Activated CD8-positive, alpha-beta memory T cell treated with anti-CD3 and anti-CD28 coated beads, Interleukin-2, amount 50 U/mL, for 1 hour (primary cell): ENCODE measurements around the gene CNDP1.
"Not testable (repeated sequence)": the region's sequence is repeated elsewhere in the genome, so short reads cannot be mapped to it uniquely, and the experiment has no call there.

Experiments used
- DNase-seq: peaks from one replicate; pipeline ENCODE4 v3.0.0-alpha.2; 2020; ENCODE audit errors: extremely low read depth

The CNDP1 gene

GRCh38 chr18:74534150-74534969, at the start of gene CNDP1:
Gene CNDP1 (plus strand): TSS chr18:74534500. CDS start chr18:74534668, 168 bp downstream.
- DNase-seq: no peak

GRCh38 chr18:74486119-74486849, 48.0 kb upstream of the CNDP1 start:
- no peak for DNase-seq

DNA sequence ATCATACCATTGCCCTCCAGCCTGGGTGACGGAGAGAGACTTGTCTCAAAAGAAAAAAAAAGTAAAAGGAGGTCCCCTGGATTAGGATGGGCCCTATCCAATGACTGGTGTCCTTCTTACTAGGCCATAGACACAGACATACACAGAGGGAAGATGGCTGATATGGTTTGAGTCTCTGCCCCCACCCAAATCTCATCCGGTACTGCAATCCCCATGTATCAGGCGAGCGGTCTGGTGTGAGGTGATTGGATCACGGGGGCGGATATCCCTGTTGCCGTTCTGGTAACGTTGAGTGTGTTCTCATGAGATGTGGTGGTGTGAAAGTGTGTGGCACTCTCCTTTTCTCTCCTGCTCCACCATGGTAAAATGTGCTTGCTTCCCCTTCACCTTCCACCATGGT, 45.9 kb upstream of the CNDP1 start:
- no peak for DNase-seq

DNA sequence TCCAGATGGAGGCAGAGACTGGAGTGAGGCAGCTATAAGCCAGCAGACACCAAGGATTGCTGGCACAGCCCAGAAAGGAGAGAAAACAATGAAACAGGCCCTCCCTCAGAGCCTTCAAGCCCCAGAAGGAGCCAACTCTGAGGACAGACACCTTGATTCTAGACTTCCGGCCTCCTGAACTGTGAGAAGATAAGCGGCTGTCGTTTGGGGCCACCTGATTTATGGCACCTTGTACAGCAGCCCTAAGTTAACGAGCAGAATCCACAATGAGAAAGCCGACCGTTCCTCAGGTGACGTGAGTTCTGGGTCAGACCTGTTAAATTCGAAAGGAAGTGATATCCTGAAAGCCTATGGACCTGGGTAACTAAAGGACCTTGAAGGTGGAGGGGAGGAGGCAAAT, 45.4 kb upstream of the CNDP1 start:
- no peak for DNase-seq

- no peak for DNase-seq
Measured at GRCh38 chr18:74489676-74490075, 44.6 kb upstream of the CNDP1 start.

DNA sequence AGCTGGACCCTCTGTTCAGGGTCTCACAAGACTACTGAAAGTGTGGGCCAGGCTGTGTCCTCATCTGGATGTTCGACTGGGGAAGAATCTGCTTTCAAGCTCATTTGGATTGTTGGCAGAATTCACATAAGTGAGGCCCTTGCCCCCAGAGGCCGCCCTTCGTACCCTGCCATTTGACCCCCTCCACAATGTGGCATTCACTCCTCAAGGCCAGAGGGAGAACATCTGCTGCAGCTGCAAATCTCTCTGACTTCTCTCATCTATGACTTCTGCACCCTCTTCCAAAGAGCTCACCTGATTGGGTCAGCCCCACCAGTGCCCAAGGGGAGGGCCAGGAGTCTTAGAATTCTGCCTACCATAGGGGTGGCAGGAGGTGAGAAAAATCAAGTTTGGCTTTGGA, 42.0 kb upstream of the CNDP1 start:
- no peak for DNase-seq

GRCh38 chr18:74493689-74494088, 40.6 kb upstream of the CNDP1 start:
- DNase-seq: peak; percentile 45

GRCh38 chr18:74494514-74494913, 39.8 kb upstream of the CNDP1 start:
- no peak for DNase-seq

GRCh38 chr18:74495581-74496507, 38.5 kb upstream of the CNDP1 start, which contains the start of gene CNDP2:
Gene CNDP2 (plus strand): TSS chr18:74496363. CDS start chr18:74499974, 3,611 bp downstream.
- peak; percentile 95 for DNase-seq

DNA sequence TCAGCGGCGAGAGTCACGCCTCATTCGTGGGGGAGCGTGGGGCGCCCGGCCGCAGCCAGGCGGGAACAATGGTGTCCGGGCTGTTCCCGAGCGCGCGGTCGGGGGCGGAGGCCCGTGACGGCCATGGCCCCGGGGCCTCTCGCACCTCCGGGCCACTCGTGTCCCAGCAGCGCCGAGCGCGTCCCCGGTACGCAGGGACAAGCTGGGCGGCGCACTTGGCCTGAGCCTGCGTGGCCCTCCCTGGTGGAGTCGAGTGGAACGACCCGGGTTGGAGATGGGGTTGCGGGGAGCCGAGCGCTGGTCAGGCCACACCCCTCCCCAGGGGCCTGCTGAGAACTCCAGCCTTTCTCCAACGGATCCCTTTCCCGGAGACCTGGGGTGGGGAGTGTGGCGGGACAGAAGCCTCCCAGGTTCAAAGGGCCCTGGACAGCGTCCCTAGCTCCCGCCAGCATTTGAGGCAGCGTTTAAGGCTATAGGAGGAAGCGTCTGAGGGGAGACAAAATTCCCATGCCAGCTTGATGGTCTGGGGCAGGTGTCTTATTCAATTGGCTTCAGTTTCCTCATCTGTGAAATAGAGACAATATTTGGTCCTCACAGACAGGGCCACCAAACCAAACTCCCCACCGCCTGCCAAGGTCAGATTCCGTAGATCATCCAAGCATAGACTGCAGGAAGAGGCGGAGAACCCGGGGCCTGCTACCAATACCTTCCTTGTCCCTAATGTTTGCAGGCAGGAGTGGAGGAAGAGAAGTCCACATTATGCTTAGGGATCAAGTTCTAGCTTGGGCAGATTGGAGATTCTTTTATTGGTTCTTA, 37.6 kb upstream of the CNDP1 start:
- no peak for DNase-seq

DNA sequence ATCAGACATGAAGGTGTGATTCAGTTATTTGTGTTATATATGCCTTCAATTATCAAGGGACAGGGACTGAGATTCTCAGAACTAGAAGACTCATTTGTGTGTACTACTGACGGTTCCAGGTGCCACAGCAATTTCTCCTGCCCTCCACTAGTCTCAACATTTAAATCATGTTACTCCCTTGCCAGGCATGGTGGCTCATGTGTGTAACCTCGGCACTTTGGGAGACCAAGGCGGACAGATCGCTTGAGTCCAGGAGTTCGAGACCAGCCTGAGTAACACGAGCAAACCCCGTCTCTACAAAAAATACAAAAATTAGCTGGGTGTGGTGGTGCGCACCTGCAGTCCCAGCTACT, 37.0 kb upstream of the CNDP1 start:
- no peak for DNase-seq

DNA sequence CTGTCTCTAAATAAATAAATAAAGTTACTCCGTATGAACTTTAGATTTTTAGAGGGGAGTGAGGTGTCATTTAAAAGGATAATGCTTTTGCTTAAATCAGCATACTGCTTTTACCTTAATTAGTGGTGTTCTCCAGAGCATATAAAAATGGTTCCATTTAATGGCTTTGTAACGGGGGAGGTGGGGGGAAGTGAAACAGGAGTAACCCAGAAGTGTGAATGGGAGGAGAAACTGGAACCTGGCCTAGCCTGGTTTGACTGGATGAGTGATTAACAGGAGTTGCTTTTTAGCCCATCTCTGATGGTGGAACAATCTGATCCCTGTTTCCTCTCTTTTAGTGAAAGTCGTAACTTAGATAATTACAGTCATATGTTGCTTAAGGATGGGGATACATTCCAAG, 36.5 kb upstream of the CNDP1 start:
- no peak for DNase-seq

DNA sequence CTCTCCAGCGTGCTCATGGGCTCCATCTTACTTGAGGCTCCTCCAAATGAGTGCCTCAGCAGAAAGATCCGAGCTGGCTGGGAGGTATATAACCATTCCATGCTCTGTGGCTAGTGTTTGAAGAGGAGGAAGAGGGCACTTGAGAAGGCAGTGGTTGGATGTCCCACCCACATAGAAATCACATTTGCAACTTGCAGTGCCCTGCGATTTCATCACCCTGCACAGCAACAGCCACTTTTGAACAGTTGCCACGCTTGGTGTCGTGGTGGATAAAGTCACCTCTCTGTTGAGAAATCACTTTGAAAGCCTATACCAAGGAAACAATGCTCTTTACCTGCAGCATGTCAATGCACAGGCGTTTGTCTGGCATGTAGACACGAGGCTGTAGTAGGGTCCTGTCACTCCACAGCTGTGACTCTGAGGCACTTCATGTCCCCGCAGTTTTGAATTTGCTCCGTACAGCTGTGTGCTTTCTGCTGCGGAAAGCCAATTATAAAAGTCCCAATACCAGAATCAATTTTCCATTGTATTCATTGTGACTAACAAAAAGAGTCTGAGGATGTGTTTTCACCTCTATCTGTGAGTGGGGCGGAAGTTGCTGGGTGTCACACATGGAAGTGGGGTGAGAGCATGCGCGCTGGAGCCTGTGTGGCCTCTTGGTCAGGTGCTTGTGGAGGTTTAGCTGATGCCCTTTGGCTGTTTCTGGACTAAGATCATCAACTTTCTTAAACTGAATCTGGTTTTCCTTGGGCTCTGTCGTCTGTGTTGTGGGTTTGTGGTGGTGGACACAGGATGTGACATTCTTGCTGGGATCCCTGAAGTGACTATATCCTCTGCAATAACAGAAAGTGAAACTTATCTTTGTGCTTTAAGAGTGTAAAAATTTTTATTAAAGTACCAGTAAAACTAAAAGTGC, 35.3 kb upstream of the CNDP1 start:
- peak; percentile 52 for DNase-seq

DNA sequence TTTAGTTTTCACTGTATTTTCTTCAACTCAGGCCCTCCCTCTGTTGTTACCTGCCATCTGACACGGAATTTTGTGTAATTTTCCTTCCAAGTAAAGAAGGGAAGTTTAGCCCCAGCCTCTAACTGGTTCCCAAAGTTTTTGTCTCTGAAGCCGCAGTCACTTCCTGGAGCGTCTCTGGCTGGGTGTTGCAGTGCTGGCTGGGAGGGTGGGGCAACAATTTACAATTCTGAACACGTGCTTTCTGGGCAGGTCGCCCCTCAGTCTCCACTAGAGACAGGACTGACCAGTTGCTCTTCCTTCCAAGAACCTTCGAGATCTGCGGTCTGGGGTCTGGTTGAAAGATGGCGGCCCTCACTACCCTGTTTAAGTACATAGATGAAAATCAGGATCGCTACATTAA, 34.7 kb upstream of the CNDP1 start:
- no peak for DNase-seq

DNA sequence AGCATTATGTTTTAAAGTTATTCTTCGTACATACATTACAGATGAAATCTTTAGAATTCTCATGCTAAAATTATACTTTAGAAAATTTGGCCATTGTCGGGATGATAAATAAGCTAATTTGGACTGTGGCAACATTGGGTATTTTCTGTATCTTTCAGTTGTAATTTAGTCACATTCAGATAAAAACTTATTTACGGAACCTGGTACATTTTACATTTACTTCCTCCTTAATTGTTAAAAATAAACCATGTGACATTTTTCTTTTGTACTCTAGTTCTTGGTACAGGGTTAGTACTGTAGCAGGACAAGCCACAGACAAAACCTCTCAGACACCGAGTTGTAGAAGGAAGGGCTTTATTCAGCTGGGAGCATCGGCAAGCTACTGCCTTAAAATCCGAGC, 33.9 kb upstream of the CNDP1 start:
- DNase-seq: no peak

- DNase-seq: not testable (repeated sequence)
Measured at GRCh38 chr18:74500774-74501173, 33.5 kb upstream of the CNDP1 start.

DNA sequence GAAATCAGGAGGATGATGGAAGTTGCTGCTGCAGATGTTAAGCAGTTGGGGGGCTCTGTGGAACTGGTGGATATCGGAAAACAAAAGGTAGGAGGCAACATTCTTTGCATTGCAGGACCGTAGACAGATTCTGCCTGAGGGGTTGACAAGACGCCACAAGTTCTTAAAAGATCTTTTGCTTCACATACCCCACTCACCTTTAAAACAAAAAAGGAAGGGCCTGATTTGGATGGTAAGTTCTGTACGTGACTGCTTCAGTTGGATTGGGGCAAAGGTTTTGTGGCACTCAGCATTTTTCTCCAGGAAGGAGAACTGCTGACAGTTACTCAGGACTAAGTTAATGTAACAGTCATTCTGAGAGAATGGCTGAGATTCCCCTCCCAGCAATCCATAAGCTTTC, 32.9 kb upstream of the CNDP1 start:
- DNase-seq: no peak

- no peak for DNase-seq
Measured at GRCh38 chr18:74503137-74503536, 31.2 kb upstream of the CNDP1 start.

- no peak for DNase-seq
Measured at GRCh38 chr18:74505776-74506175, 28.5 kb upstream of the CNDP1 start.

DNA sequence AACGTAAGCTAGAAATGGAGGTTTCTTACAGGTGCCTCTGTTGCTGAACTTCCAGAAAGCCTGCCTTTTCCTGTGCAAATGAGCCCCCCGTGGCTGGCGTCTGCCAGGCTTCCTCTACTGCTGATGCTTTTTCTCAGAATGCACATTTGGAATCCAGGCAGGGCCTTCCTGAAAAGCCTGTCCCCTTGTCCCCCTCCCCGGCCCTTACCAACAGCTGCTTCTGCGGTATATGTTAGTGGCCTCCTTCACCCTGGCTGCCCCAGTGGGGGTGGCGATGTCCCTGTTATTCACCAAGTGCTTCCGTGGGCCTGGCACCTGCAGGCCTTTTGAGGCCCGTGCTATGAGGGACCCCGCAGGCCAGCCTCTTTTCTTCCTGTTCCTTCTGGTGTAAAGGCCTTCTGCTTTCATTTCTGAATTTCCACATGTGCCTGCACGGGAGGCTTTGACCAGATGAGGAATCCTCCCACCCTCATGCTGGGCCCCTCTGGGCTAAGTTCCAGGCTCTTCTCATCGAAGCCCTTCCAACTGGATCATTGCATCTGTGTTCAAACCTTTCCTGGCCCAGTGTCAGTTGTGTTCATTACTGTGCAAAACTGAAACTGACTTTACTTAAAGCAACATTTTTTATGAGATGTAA, 27.7 kb upstream of the CNDP1 start:
- DNase-seq: no peak
